GM10847 (cell line): ENCODE results near the gene HIPK2.
A peak's percentile ranks its signal among the peaks of the same experiment; 100 is the strongest.

Experiments
- POLR2A ChIP-seq: IDR thresholded peaks from 2 replicates; pipeline ENCODE4 v1.6.1; 2011; ENCODE audit not compliant: insufficient read length; ENCODE audit errors: extremely low read depth

HIPK2 gene

GRCh38 chr7:139777948-139778841 lies at the start of gene HIPK2:
TSS of gene HIPK2 (minus strand) at chr7:139777998. CDS start at chr7:139777623, 375 bp downstream.
- TF ChIP-seq POLR2A: peak; percentile 27

DNA sequence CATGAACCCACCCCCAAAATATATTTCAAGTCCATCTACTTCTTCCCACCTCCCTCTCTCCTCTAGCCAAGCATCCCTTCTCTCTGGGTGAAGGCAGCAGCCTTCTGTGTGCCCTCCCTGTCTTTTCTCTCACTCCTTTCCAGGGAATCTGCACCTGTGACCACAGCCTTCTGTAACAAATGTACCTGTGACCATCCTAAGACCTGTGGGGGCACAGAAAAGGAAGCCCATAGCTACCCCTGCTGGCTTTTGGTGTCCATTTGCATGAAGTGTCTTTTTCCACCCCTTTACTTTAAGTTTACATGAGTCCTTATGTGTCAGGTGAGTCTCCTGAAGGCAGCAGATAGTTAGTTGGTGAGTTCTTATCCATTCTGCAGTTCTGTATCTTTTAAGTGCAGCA lies 49.2 kb upstream of the HIPK2 start:
- no peak for TF ChIP-seq POLR2A

GRCh38 chr7:139825666-139826290 lies 48.0 kb upstream of the HIPK2 start:
- TF ChIP-seq POLR2A: no peak

- no peak for TF ChIP-seq POLR2A
Measured at GRCh38 chr7:139823959-139824521, 46.2 kb upstream of the HIPK2 start.

DNA sequence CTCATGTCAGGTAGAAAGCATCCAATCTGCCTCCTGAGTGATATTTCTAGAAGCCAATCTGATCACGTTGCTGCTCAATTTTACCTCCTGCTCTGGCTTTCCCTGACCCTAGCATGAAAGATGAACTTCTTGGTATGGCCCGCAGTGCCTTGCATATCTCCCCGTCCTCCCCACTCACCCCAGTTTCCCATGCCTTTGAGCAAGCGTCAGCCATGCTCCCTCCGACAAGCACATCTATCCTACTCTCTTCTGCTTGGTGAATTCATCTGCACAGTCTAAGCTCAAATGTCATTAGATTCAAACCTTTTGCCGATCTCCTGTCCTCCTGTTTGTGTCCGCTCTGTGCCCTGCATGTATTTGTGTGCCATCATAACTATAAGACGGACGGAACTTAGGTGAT lies 45.1 kb upstream of the HIPK2 start:
- TF ChIP-seq POLR2A: no peak

DNA sequence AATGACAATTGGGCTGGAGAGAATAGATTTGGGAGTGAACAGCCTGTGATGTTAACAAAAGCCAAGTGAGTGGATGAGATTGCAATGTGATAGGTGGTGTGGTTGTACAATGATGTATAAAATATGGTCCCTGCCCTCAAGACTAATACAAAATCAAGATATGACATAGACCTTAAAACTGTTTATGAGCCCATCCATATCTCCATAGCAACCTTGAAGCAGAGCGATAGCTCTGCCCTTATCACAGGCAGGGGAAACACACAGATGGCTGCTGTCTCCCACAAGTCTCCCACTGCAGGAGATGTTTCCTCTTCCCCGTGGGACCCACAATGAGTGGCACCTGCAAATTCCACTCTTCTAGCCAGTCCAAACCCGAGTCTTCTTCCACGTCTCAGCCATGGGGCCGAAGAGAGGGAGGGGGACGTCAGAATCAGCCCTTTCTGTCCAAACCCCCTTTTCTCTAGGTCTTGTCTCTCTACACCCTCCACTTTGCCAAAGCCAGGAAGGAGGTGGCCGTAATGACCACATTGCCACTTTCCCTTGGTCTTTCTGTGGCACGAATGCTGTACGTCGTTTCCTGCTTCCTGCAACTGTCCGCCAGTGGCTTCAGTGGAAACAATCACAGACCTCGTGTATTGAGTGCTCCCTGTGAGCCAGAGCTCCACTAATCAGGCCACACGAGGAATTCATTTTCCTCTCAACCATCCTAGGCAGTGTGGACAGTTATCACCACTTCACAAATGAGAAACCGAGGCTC lies 43.7 kb upstream of the HIPK2 start:
- no peak for TF ChIP-seq POLR2A

DNA sequence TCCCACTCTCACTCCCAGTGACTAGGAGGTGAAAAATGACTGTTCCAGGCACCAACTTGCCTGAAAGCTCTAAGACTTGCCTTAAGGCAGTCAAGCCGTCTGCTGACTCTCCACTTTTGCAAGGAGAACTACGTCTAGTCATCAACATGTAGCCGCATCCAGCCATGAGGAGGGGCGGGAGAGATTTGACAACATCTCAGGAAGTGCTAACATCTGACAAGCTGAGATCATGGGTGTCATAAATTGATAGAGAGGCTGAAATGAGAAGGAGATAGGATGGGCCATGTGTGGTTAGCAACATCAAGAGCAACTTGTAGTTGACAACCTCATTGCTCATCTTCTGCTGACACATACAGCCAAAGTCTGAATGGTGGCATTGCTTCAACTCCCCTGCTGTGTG lies 42.3 kb upstream of the HIPK2 start:
- no peak for TF ChIP-seq POLR2A

DNA sequence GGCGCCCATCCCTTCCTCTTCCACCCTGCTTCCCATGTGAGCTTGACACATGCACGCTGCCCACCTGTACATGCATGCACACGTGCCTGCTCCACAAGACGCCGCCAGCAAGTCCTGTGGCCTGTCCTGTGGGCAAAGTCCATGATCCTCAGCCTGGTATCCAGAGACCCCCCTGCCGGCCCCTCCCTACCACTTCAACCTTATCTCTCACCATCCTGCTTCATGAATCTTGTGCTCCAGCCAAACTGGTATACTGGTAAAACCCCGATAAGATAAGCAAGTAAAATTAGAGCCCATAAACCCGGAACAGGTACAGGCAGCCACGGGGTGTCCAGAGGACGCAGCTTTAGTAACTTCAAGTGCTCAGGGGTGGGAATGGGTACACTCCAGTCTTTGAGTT lies 39.5 kb upstream of the HIPK2 start:
- no peak for TF ChIP-seq POLR2A

- TF ChIP-seq POLR2A: no peak
Measured at GRCh38 chr7:139813689-139814088, 35.9 kb upstream of the HIPK2 start.

- TF ChIP-seq POLR2A: no peak
Measured at GRCh38 chr7:139813151-139813550, 35.4 kb upstream of the HIPK2 start.

GRCh38 chr7:139811066-139811465 lies 33.3 kb upstream of the HIPK2 start:
- no peak for TF ChIP-seq POLR2A

DNA sequence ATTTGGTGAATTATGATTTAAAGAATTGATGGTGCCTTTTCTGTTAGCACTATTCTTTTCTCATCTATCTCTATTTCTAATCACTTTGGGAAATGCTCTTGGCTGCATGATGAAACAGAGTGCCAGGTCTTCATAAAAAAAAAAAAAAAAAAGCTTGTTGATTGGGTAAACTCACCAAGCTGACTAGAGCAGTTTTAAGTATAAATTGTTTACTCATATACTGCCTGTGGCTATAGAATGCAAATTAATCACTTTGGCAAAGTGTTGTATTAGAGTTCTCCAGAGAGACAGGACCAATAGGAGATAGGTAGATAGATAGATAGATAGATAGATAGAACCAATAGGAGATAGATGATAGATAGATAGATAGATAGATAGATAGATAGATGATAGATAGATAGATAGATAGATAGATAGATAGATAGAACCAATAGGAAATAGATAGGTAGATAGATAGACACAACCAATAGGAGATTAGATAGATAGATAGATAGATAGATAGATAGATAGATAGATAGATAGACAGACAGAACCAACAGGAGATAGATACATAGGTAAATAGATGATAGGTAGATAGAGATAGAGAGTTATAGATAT lies 31.1 kb upstream of the HIPK2 start:
- no peak for TF ChIP-seq POLR2A

DNA sequence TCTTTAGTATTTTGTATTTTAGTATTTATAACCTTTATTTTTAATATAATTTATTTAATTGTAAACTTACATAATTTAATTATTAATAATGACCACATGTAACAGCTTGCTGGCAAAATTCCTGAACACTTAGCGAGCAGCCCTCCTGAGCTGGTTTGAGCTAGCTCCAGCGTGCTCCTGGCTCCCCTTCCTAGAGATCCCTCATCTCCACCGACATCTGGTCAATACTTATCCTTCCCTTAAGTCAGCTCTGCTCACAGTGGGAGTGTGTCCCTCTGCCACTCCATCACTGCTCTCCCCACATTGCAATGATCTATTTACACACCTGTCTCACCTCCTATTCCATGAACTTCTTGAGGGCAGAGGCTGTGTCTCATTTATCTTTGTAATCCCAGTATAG lies 30.6 kb upstream of the HIPK2 start:
- no peak for TF ChIP-seq POLR2A

GRCh38 chr7:139807009-139807408 lies 29.2 kb upstream of the HIPK2 start:
- no peak for TF ChIP-seq POLR2A

DNA sequence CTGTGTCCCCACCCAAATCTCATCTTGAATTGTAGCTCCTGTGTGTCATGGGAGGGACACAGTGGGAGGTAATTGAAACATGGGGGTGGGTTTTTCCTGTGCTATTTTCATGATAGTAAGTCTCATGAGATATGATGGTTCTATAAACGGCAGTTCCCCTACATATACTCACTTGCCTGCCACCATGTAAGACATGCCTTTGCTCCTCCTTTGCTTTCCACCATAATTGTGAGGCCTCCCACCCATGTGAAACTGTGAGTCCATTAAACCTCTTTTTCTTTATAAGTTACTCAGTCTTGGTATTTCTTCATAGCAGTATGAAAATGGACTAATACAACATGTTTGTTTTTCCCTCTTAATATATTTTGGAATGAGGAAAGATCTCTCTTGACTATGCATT lies 26.8 kb upstream of the HIPK2 start:
- no peak for TF ChIP-seq POLR2A

DNA sequence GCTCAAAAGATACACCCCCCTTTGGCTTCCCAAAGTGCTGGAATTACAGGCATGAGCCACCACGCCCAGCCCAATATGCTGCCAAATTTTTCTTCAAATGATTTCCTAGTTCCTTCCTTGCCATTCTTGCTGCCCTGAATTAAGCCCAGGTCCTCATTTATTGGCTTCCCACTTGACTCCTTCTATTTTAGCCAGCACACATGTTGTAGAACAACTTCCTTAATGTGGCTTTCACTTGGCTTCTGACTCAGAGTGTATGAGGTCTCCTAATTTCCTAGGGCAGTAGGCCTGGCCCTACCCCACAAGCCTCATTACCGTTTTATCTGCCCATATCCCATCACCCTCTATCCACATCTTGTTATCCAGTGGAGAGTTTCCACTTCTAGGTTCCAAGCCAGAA lies 21.8 kb upstream of the HIPK2 start:
- TF ChIP-seq POLR2A: no peak

GRCh38 chr7:139798892-139799291 lies 21.1 kb upstream of the HIPK2 start:
- TF ChIP-seq POLR2A: no peak
